Endothelial cell of umbilical vein (primary cell): ENCODE data around the gene RPH3AL. TPM values are rescaled to one million over a fixed set of nuclear protein-coding genes. Genes with fewer than 3 reads are reported as not detected.
"Not testable (repeated sequence)": the region's sequence is repeated elsewhere in the genome, so short reads cannot be mapped to it uniquely, and the experiment has no call there.

Experiments used
- BruUV-seq: library from RNA; stranded (reverse); fragments of 400-500 nt; replicated peaks from 2 replicates; lab custom pipeline; 2021; lab: Mats Ljungman, UMichigan
- CTCF ChIA-PET: fragments of 300-600, 350-600 bp; sonication (Branson Sonifier 250); formaldehyde crosslinking; loops from one replicate; lab custom pipeline; 2021; ENCODE audit warnings: antibody characterized with exemption, inconsistent platforms; lab: Charles Lee
- POLR2A ChIA-PET: fragments of 300-600, 350-600 bp; sonication (Branson Sonifier 250); formaldehyde crosslinking; loops from one replicate; lab custom pipeline; 2021; ENCODE audit warnings: antibody characterized with exemption, inconsistent platforms; lab: Charles Lee
- DNase-seq: peaks from one replicate; pipeline ENCODE4 v3.0.0-alpha.2; 2011; ENCODE audit warnings: low read depth, low spot score
- FAIRE-seq: peaks from 2 replicates; lab custom pipeline; 2011; peaks lifted over from hg19 to GRCh38; lab: Jason Lieb, UNC
- H2AFZ ChIP-seq: 2 replicates; pipeline ENCODE4 v1.6.0; 2012; ENCODE audit warnings: low read depth, low read length, control low read depth, inconsistent platforms
- H3K27ac ChIP-seq: 2 replicates; pipeline ENCODE4 v1.5.1; 2011; ENCODE audit warnings: low read depth, mild to moderate bottlenecking, control low read depth, low read length, moderate library complexity; ENCODE audit not compliant: insufficient read depth
- H3K27me3 ChIP-seq, 2 experiments: 2 replicates each; pipeline versions ENCODE4 v1.6.0 to v1.6.1; 2011; ENCODE audit warnings: low read length in 2 of 2, mixed read lengths in 1 of 2; ENCODE audit not compliant: control insufficient read depth in 2 of 2, insufficient read depth in 2 of 2
- H3K36me3 ChIP-seq, 2 experiments: 2 replicates in 1 of 2; 3 replicates in 1 of 2; pipeline ENCODE4 v1.5.1; 2011; ENCODE audit warnings: low read length in 2 of 2, mild to moderate bottlenecking in 1 of 2, moderate library complexity in 1 of 2; ENCODE audit not compliant: control insufficient read depth in 2 of 2, insufficient read depth in 2 of 2; ENCODE audit errors: extremely low read depth in 1 of 2
- H3K4me1 ChIP-seq: 3 replicates; pipeline ENCODE4 v1.5.1; 2011; ENCODE audit warnings: mild to moderate bottlenecking, low read length; ENCODE audit not compliant: control insufficient read depth, insufficient read depth; ENCODE audit errors: extremely low read depth
- H3K4me2 ChIP-seq: 2 replicates; pipeline ENCODE4 v1.6.1; 2011; ENCODE audit warnings: low read length, control low read depth, mixed read lengths; ENCODE audit not compliant: insufficient read depth
- H3K4me3 ChIP-seq, 3 experiments: fragments of 200-600 bp in 1 of 3; sonication (generic), shearing (Covaris generic) in 1 of 3; replicated peaks in 1 of 3; 2 replicates each; pipeline ENCODE4 v1.5.1; 2011 to 2016; ENCODE audit warnings: control low read depth in 3 of 3, low read length in 3 of 3, mild to moderate bottlenecking in 2 of 3, inconsistent platforms in 1 of 3, low read depth in 1 of 3, moderate library complexity in 1 of 3; ENCODE audit not compliant: insufficient read depth in 1 of 3
- H3K79me2 ChIP-seq: 2 replicates; pipeline ENCODE4 v1.6.0; 2012; ENCODE audit warnings: low read length, inconsistent platforms; ENCODE audit not compliant: control insufficient read depth, insufficient read depth
- H3K9ac ChIP-seq: replicated peaks from 2 replicates; pipeline ENCODE3; 2011; ENCODE audit warnings: low read length, control low read depth; ENCODE audit not compliant: insufficient read depth; ENCODE audit errors: extremely low read depth
- H3K9me1 ChIP-seq: replicated peaks from 3 replicates; pipeline ENCODE4 v1.6.0; 2011; ENCODE audit warnings: mild to moderate bottlenecking, low read length; ENCODE audit not compliant: control insufficient read depth, insufficient read depth; ENCODE audit errors: extremely low read depth
- H3K9me3 ChIP-seq: replicated peaks from 2 replicates; pipeline ENCODE4 v1.5.1; 2012; ENCODE audit warnings: low read length, inconsistent platforms; ENCODE audit not compliant: control insufficient read depth, insufficient read depth
- H4K20me1 ChIP-seq: replicated peaks from 2 replicates; pipeline ENCODE3; 2011; ENCODE audit warnings: mild to moderate bottlenecking, low read length; ENCODE audit not compliant: control insufficient read depth, insufficient read depth; ENCODE audit errors: extremely low read depth
- dilution Hi-C: fragments of 300-500 bp; cut with MboI; formaldehyde crosslinking; loops from one replicate; pipeline ENCODE4 v1.15.0; 2019; ENCODE audit warnings: low sequenced_read_pairs; ENCODE audit not compliant: extremely low pct_ligation_motif_present
- intact Hi-C: fragments of 100-400 bp; cut with micrococcal nuclease; formaldehyde crosslinking; loops from one replicate; pipeline ENCODE4 v1.10.0; 2022
- polyA plus RNA-seq, 4 experiments: library from polyadenylated mRNA; depleted of rRNA in 3 of 4; stranded (reverse) in 3 of 4; unstranded in 1 of 4; fragments of >200 nt; gene quantifications; 2 replicates each; pipeline versions ENCODE4 v1.2.1 to v1.2.3, GENCODE V29; 2011 to 2012; ENCODE audit warnings: missing spikeins in 1 of 4
- total RNA-seq: library from RNA; stranded (reverse); gene quantifications from 2 replicates; pipeline ENCODE4 v1.2.3, GENCODE V29; 2021

The RPH3AL gene
- total and polyA plus RNA-seq, 2 donors (not counting 3 experiments of a cell fraction or from before 2014, with no cell fraction given): 4.1 to 7.0 TPM

DNA sequence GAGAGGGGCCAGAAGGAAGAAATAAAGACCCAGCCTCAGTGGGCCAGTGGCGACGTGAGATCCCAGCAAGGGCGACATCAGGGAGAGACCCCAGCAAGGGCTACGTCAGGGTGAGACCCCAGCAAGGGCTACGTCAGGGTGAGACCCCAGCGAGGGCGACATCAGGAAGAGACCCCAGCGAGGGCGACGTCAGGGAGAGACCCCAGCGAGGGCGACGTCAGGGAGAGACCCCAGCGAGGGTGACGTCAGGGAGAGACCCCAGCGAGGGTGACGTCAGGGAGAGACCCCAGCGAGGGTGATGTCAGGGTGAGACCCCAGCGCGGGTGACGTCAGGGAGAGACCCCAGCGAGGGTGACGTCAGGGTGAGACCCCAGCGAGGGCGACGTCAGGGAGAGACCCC is 79.8 kb downstream of the RPH3AL start:
- H3K36me3 ChIP-seq, H4K20me1 ChIP-seq, H3K27ac ChIP-seq, CTCF ChIA-PET, H2AFZ ChIP-seq, DNase-seq, H3K4me2 ChIP-seq, H3K4me1 ChIP-seq, H3K9ac ChIP-seq, H3K79me2 ChIP-seq, FAIRE-seq, H3K27me3 ChIP-seq, dilution Hi-C loops, H3K9me3 ChIP-seq, H3K9me1 ChIP-seq, intact Hi-C loops, POLR2A ChIA-PET, BruUV-seq, H3K4me3 ChIP-seq: not testable (repeated sequence)

DNA sequence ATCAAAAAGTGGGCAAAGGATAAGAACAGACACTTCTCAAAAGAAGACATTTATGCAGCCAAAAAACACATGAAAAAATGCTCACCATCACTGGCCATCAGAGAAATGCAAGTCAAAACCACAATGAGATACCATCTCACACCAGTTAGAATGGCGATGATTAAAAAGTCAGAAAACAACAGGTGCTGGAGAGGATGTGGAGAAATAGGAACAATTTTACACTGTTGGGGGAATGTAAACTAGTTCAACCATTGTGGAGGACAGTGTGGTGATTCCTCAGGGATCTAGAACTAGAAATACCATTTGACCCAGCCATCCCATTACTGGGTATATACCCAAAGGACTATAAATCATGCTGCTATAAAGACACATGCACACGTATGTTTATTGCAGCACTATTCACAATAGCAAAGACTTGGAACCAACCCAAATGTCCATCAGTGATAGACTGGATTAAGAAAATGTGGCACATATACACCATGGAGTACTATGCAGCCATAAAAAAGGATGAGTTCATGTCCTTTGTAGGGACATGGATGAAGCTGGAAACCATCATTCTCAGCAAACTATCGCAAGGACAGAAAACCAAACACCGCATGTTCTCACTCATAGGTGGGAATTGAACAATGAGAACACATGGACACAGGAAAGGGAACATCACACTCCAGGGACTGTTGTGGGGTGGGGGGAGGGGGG is 80.5 kb downstream of the RPH3AL start:
- H3K4me3 ChIP-seq, BruUV-seq, H3K4me2 ChIP-seq, CTCF ChIA-PET, dilution Hi-C loops, H3K9me3 ChIP-seq, FAIRE-seq, H3K27ac ChIP-seq, DNase-seq, H4K20me1 ChIP-seq, intact Hi-C loops, H3K79me2 ChIP-seq, POLR2A ChIA-PET, H3K9me1 ChIP-seq, H3K36me3 ChIP-seq, H2AFZ ChIP-seq, H3K4me1 ChIP-seq, H3K9ac ChIP-seq, H3K27me3 ChIP-seq: not testable (repeated sequence)
